Measurements from ENCODE around the gene SEBOX.

DNA sequence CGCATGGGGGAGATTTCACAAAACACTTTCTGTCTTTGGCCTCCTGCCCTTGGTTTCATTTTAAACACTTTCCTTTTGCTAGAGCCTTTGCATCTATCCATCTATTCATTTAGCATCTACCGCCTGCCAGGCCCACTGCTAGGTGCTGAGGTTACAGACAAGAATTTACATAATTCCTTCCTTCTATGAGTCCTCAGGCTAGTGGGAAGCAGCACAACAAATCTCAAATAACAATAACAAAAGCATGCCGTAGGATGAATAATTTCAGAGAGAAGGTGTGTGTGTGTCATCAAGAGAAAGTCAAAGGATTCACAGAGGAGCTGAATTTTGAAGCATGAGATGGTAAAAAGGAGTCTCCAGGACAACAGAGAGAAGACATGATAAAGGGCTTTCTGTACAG is 47.1 kb upstream of the SEBOX start:
- TF ChIP-seq POLR2AphosphoS5 (IDR thresholded peaks at IDR 0.05), result no peak
- TF ChIP-seq, protein P1, sequence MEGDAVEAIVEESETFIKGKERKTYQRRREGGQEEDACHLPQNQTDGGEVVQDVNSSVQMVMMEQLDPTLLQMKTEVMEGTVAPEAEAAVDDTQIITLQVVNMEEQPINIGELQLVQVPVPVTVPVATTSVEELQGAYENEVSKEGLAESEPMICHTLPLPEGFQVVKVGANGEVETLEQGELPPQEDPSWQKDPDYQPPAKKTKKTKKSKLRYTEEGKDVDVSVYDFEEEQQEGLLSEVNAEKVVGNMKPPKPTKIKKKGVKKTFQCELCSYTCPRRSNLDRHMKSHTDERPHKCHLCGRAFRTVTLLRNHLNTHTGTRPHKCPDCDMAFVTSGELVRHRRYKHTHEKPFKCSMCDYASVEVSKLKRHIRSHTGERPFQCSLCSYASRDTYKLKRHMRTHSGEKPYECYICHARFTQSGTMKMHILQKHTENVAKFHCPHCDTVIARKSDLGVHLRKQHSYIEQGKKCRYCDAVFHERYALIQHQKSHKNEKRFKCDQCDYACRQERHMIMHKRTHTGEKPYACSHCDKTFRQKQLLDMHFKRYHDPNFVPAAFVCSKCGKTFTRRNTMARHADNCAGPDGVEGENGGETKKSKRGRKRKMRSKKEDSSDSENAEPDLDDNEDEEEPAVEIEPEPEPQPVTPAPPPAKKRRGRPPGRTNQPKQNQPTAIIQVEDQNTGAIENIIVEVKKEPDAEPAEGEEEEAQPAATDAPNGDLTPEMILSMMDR (IDR thresholded peaks at IDR 0.05), result no peak
- TF ChIP-seq POLR2A (IDR thresholded peaks at IDR 0.05), result no peak
